ENCODE data around the gene SDK2. TPM values are rescaled to one million over a fixed set of nuclear protein-coding genes. Genes with fewer than 3 reads are reported as not detected.
A peak's percentile ranks its signal among the peaks of the same experiment; 100 is the strongest.

SDK2 gene
- total RNA-seq (0.59 TPM), polyA plus RNA-seq (under 1 TPM in 2 of 4 donors, not detected in 2; 0.02 TPM)

- Histone ChIP-seq H3K4me1 (ENCODE audit: control insufficient read depth, insufficient read depth, low read length, poor library complexity, severe bottlenecking) (peaks cover 23% of the 10 kb centered on the region), H3K4me3 (ENCODE audit: low read depth, low read length) (no peak within 1 kb of the TSS), H3K27ac (ENCODE audit: insufficient read depth, low read length, poor library complexity, severe bottlenecking) (no peak within 1 kb of the TSS), H3K36me3 (ENCODE audit: control insufficient read depth, insufficient read depth, low read length) (no peaks in the 10 kb centered on the region), H3K27me3 (ENCODE audit: control insufficient read depth, insufficient read depth, low read length) (peaks cover 8% of the 10 kb centered on the region), H3K9me3 (ENCODE audit: control insufficient read depth in 2 of 2, low read length in 2 of 2) (no peaks in the 10 kb centered on the region)
- Mint-ChIP-seq H3K4me3 (peak within 1 kb of the TSS in 3 of 4 donors; percentile 74 to 84 (median 84)), H3K9me3 (peaks cover 0 to 1% (median 0%) of the 10 kb centered on the region in 7 donors), H3K36me3 (no peaks in the 10 kb centered on the region), H3K4me1 (peaks cover 0 to 24% (median 3%) of the 10 kb centered on the region in 4 donors), H3K27me3 (peaks cover 54% of the 10 kb centered on the region), H3K27ac (no peak within 1 kb of the TSS)
- DNase-seq (no peak), ATAC-seq (ENCODE audit: low read depth in 2 of 2) (no peak)
Measured at GRCh38 chr17:73644145-73645049, at the start of gene SDK2. Gene SDK2 (minus strand): TSS chr17:73644445. CDS start chr17:73644088, 357 bp downstream.

- H3K9me3 Mint-ChIP-seq, result peaks cover 0 to 6% (median 0%) of the 10 kb centered on the region in 7 donors
Measured at GRCh38 chr17:73693071-73693470, 48.8 kb upstream of the SDK2 start.

GRCh38 chr17:73691321-73691766 is 47.1 kb upstream of the SDK2 start:
- no peak overlapping the region for H3K4me3 ChIP-seq (ENCODE audit: low read depth, low read length)
- Mint-ChIP-seq H3K36me3 (no peaks in the 10 kb centered on the region), H3K4me1 (peaks cover 0 to 3% (median 0%) of the 10 kb centered on the region in 4 donors), H3K27me3 (no peaks in the 10 kb centered on the region), H3K9me3 (peaks cover 0 to 4% (median 0%) of the 10 kb centered on the region in 7 donors), H3K27ac (no peak overlapping the region), H3K4me3 (no peak overlapping the region)
- no peaks in the 10 kb centered on the region for H3K4me1 ChIP-seq (ENCODE audit: control insufficient read depth, insufficient read depth, low read length, poor library complexity, severe bottlenecking)
- H3K27me3 ChIP-seq (ENCODE audit: control insufficient read depth, insufficient read depth, low read length), result no peaks in the 10 kb centered on the region
- DNase-seq (no peak), ATAC-seq (ENCODE audit: low read depth in 2 of 2) (no peak)
- H3K9me3 ChIP-seq (ENCODE audit: control insufficient read depth in 2 of 2, low read length in 2 of 2), result no peaks in the 10 kb centered on the region
- no peak overlapping the region for H3K27ac ChIP-seq (ENCODE audit: insufficient read depth, low read length, poor library complexity, severe bottlenecking)
- H3K36me3 ChIP-seq (ENCODE audit: control insufficient read depth, insufficient read depth, low read length), result no peaks in the 10 kb centered on the region

More at GRCh38 chr17:73693071-73693470, 48.8 kb upstream of the SDK2 start:
- Mint-ChIP-seq H3K4me1 (peaks cover 0 to 3% (median under 1%) of the 10 kb centered on the region in 4 donors), H3K27me3 (no peaks in the 10 kb centered on the region), H3K4me3 (no peak overlapping the region), H3K27ac (no peak overlapping the region), H3K36me3 (no peaks in the 10 kb centered on the region)
- H3K36me3 ChIP-seq (ENCODE audit: control insufficient read depth, insufficient read depth, low read length), result no peaks in the 10 kb centered on the region
- no peaks in the 10 kb centered on the region for H3K27me3 ChIP-seq (ENCODE audit: control insufficient read depth, insufficient read depth, low read length)
- H3K4me3 ChIP-seq (ENCODE audit: low read depth, low read length), result no peak overlapping the region
- H3K9me3 ChIP-seq (ENCODE audit: control insufficient read depth in 2 of 2, low read length in 2 of 2), result no peaks in the 10 kb centered on the region
- ATAC-seq (ENCODE audit: low read depth in 2 of 2) (no peak), DNase-seq (no peak)
- H3K4me1 ChIP-seq (ENCODE audit: control insufficient read depth, insufficient read depth, low read length, poor library complexity, severe bottlenecking), result no peaks in the 10 kb centered on the region
- H3K27ac ChIP-seq (ENCODE audit: insufficient read depth, low read length, poor library complexity, severe bottlenecking), result no peak overlapping the region

GRCh38 chr17:73690676-73691075 is 46.4 kb upstream of the SDK2 start:
- no peaks in the 10 kb centered on the region for H3K4me1 ChIP-seq (ENCODE audit: control insufficient read depth, insufficient read depth, low read length, poor library complexity, severe bottlenecking)

GRCh38 chr17:73689596-73690275 is 45.5 kb upstream of the SDK2 start:
- no peaks in the 10 kb centered on the region for H3K36me3 Mint-ChIP-seq
- no peaks in the 10 kb centered on the region for H3K36me3 ChIP-seq (ENCODE audit: control insufficient read depth, insufficient read depth, low read length)

More at GRCh38 chr17:73690676-73691075, 46.4 kb upstream of the SDK2 start:
- ATAC-seq (ENCODE audit: low read depth in 2 of 2) (no peak), DNase-seq (no peak)
- peak overlapping the region in 1 of 4 donors; percentile 16 for H3K4me3 Mint-ChIP-seq
- no peak overlapping the region for H3K27ac Mint-ChIP-seq
- H3K36me3 Mint-ChIP-seq, result no peaks in the 10 kb centered on the region
- Histone ChIP-seq H3K9me3 (ENCODE audit: control insufficient read depth in 2 of 2, low read length in 2 of 2) (no peaks in the 10 kb centered on the region), H3K36me3 (ENCODE audit: control insufficient read depth, insufficient read depth, low read length) (no peaks in the 10 kb centered on the region), H3K27ac (ENCODE audit: insufficient read depth, low read length, poor library complexity, severe bottlenecking) (no peak overlapping the region), H3K4me3 (ENCODE audit: low read depth, low read length) (no peak overlapping the region), H3K27me3 (ENCODE audit: control insufficient read depth, insufficient read depth, low read length) (no peaks in the 10 kb centered on the region)
- no peaks in the 10 kb centered on the region for H3K27me3 Mint-ChIP-seq
- H3K4me1 Mint-ChIP-seq, result no peaks in the 10 kb centered on the region
- peaks cover 0 to 2% (median 0%) of the 10 kb centered on the region in 7 donors for H3K9me3 Mint-ChIP-seq

GRCh38 chr17:73686961-73687360 is 42.7 kb upstream of the SDK2 start:
- no peak for DNase-seq
- Histone ChIP-seq H3K4me3 (ENCODE audit: low read depth, low read length) (no peak overlapping the region), H3K27me3 (ENCODE audit: control insufficient read depth, insufficient read depth, low read length) (no peaks in the 10 kb centered on the region), H3K36me3 (ENCODE audit: control insufficient read depth, insufficient read depth, low read length) (no peaks in the 10 kb centered on the region), H3K9me3 (ENCODE audit: control insufficient read depth in 2 of 2, low read length in 2 of 2) (no peaks in the 10 kb centered on the region), H3K4me1 (ENCODE audit: control insufficient read depth, insufficient read depth, low read length, poor library complexity, severe bottlenecking) (no peaks in the 10 kb centered on the region), H3K27ac (ENCODE audit: insufficient read depth, low read length, poor library complexity, severe bottlenecking) (no peak overlapping the region)
- H3K9me3 Mint-ChIP-seq, result peaks cover 0 to 8% (median 1%) of the 10 kb centered on the region in 7 donors
- no peak overlapping the region for H3K27ac Mint-ChIP-seq
- no peak overlapping the region for H3K4me3 Mint-ChIP-seq
- H3K27me3 Mint-ChIP-seq, result peaks cover 10% of the 10 kb centered on the region
- no peaks in the 10 kb centered on the region for H3K36me3 Mint-ChIP-seq
- ATAC-seq (ENCODE audit: low read depth in 2 of 2), result no peak
- H3K4me1 Mint-ChIP-seq, result no peaks in the 10 kb centered on the region

More at GRCh38 chr17:73689596-73690275, 45.5 kb upstream of the SDK2 start:
- Histone ChIP-seq H3K4me1 (ENCODE audit: control insufficient read depth, insufficient read depth, low read length, poor library complexity, severe bottlenecking) (no peaks in the 10 kb centered on the region), H3K4me3 (ENCODE audit: low read depth, low read length) (no peak overlapping the region), H3K27me3 (ENCODE audit: control insufficient read depth, insufficient read depth, low read length) (no peaks in the 10 kb centered on the region), H3K9me3 (ENCODE audit: control insufficient read depth in 2 of 2, low read length in 2 of 2) (no peaks in the 10 kb centered on the region), H3K27ac (ENCODE audit: insufficient read depth, low read length, poor library complexity, severe bottlenecking) (no peak overlapping the region)
- no peak for ATAC-seq (ENCODE audit: low read depth in 2 of 2)
- Mint-ChIP-seq H3K9me3 (peaks cover 0 to 2% (median 1%) of the 10 kb centered on the region in 7 donors), H3K27ac (no peak overlapping the region), H3K4me1 (no peaks in the 10 kb centered on the region), H3K27me3 (peaks cover 5% of the 10 kb centered on the region), H3K4me3 (no peak overlapping the region)
- DNase-seq, result no peak

- Histone ChIP-seq H3K27me3 (ENCODE audit: control insufficient read depth, insufficient read depth, low read length) (no peaks in the 10 kb centered on the region), H3K4me1 (ENCODE audit: control insufficient read depth, insufficient read depth, low read length, poor library complexity, severe bottlenecking) (no peaks in the 10 kb centered on the region), H3K36me3 (ENCODE audit: control insufficient read depth, insufficient read depth, low read length) (no peaks in the 10 kb centered on the region), H3K9me3 (ENCODE audit: control insufficient read depth in 2 of 2, low read length in 2 of 2) (no peaks in the 10 kb centered on the region), H3K4me3 (ENCODE audit: low read depth, low read length) (no peak overlapping the region), H3K27ac (ENCODE audit: insufficient read depth, low read length, poor library complexity, severe bottlenecking) (no peak overlapping the region)
- Mint-ChIP-seq H3K36me3 (no peaks in the 10 kb centered on the region), H3K4me1 (no peaks in the 10 kb centered on the region), H3K27ac (no peak overlapping the region), H3K27me3 (peaks cover 14% of the 10 kb centered on the region), H3K4me3 (no peak overlapping the region), H3K9me3 (peaks cover 0 to 10% (median 4%) of the 10 kb centered on the region in 7 donors)
- ATAC-seq (ENCODE audit: low read depth in 2 of 2) (no peak), DNase-seq (no peak)
Measured at GRCh38 chr17:73686126-73686525, 41.9 kb upstream of the SDK2 start.
